DMS114 treated with DMSO at 0.1 percent for 48 hours (cell line): ENCODE measurements around the gene USF3.

Experiments used
- DNase-seq: peaks from one replicate; lab custom pipeline; 2025; ENCODE audit not compliant: unreplicated experiment; lab: John Stamatoyannopoulos, UW

USF3 gene

GRCh38 chr3:113695786-113696645 lies at the start of gene USF3:
Gene USF3 (minus strand): TSS chr3:113696642. CDS start chr3:113674878, 21,764 bp downstream.
- peak; percentile 17 for DNase-seq

GRCh38 chr3:113745756-113746547 lies 49.5 kb upstream of the USF3 start, which contains the start of gene NAA50:
Gene NAA50 (minus strand): TSS chr3:113746249. CDS start chr3:113745949, 300 bp downstream.
- peak; percentile 90 for DNase-seq

GRCh38 chr3:113744941-113745755 lies 48.7 kb upstream of the USF3 start:
- peak; percentile 81 for DNase-seq

GRCh38 chr3:113743006-113743630 lies 46.7 kb upstream of the USF3 start:
- no peak for DNase-seq

GRCh38 chr3:113741620-113742019 lies 45.2 kb upstream of the USF3 start:
- no peak for DNase-seq

GRCh38 chr3:113741086-113741485 lies 44.6 kb upstream of the USF3 start:
- DNase-seq = no peak

GRCh38 chr3:113736548-113737089 lies 40.2 kb upstream of the USF3 start:
- DNase-seq = peak; percentile 62

- DNase-seq = no peak
Measured at GRCh38 chr3:113731694-113732093, 35.3 kb upstream of the USF3 start.

- no peak for DNase-seq
Measured at GRCh38 chr3:113730550-113730949, 34.1 kb upstream of the USF3 start.

- DNase-seq = no peak
Measured at GRCh38 chr3:113728661-113729060, 32.2 kb upstream of the USF3 start.

GRCh38 chr3:113721636-113722035 lies 25.2 kb upstream of the USF3 start:
- no peak for DNase-seq

- no peak for DNase-seq
Measured at GRCh38 chr3:113719758-113720157, 23.3 kb upstream of the USF3 start.

GRCh38 chr3:113719294-113719693 lies 22.9 kb upstream of the USF3 start:
- DNase-seq = no peak

GRCh38 chr3:113717818-113718217 lies 21.4 kb upstream of the USF3 start:
- no peak for DNase-seq

- DNase-seq = no peak
Measured at GRCh38 chr3:113717308-113717707, 20.9 kb upstream of the USF3 start.

- DNase-seq = no peak
Measured at GRCh38 chr3:113714702-113715101, 18.3 kb upstream of the USF3 start.

- DNase-seq = no peak
Measured at GRCh38 chr3:113712129-113712528, 15.7 kb upstream of the USF3 start.

- no peak for DNase-seq
Measured at GRCh38 chr3:113707835-113708234, 11.4 kb upstream of the USF3 start.

GRCh38 chr3:113698956-113699355 lies 2.5 kb upstream of the USF3 start:
- no peak for DNase-seq

GRCh38 chr3:113698213-113698742 lies 1.8 kb upstream of the USF3 start:
- DNase-seq = no peak
